ENCODE data around the gene HOXA9.

Gene HOXA9

GRCh38 chr7:27141137-27141922, 24.0 kb downstream of the HOXA9 start:
- DNase-seq (ENCODE audit: low spot score): no peak

- DNase-seq (ENCODE audit: low spot score): no peak
Observed at GRCh38 chr7:27140126-27140857, 25.0 kb downstream of the HOXA9 start.

- no peak for DNase-seq (ENCODE audit: low spot score)
Observed at GRCh38 chr7:27139334-27140125, 25.8 kb downstream of the HOXA9 start.

GRCh38 chr7:27138985-27139333, 26.4 kb downstream of the HOXA9 start:
- DNase-seq (ENCODE audit: low spot score): no peak

- no peak for DNase-seq (ENCODE audit: low spot score)
Observed at GRCh38 chr7:27138472-27138871, 26.9 kb downstream of the HOXA9 start.

GRCh38 chr7:27137640-27138315, 27.6 kb downstream of the HOXA9 start:
- no peak for DNase-seq (ENCODE audit: low spot score)

- no peak for DNase-seq (ENCODE audit: low spot score)
Observed at GRCh38 chr7:27134392-27134791, 30.9 kb downstream of the HOXA9 start.

- no peak for DNase-seq (ENCODE audit: low spot score)
Observed at GRCh38 chr7:27133409-27134231, 31.7 kb downstream of the HOXA9 start.

GRCh38 chr7:27132978-27133377, 32.4 kb downstream of the HOXA9 start:
- DNase-seq (ENCODE audit: low spot score): no peak

GRCh38 chr7:27132214-27132613, 33.1 kb downstream of the HOXA9 start:
- DNase-seq (ENCODE audit: low spot score): no peak

- no peak for DNase-seq (ENCODE audit: low spot score)
Observed at GRCh38 chr7:27131390-27131819, 33.9 kb downstream of the HOXA9 start.

GRCh38 chr7:27130540-27131389, 34.6 kb downstream of the HOXA9 start, which contains the start of gene HOXA4:
TSS of gene HOXA4 (minus strand) at chr7:27130757. CDS start at chr7:27130733, 24 bp downstream.
- DNase-seq (ENCODE audit: low spot score): peak; percentile 69

- no peak for DNase-seq (ENCODE audit: low spot score)
Observed at GRCh38 chr7:27129729-27130539, 35.4 kb downstream of the HOXA9 start.

GRCh38 chr7:27128776-27129728, 36.3 kb downstream of the HOXA9 start:
- DNase-seq (ENCODE audit: low spot score): no peak

GRCh38 chr7:27128034-27128433, 37.3 kb downstream of the HOXA9 start:
- DNase-seq (ENCODE audit: low spot score): no peak

GRCh38 chr7:27126596-27127327, 38.6 kb downstream of the HOXA9 start:
- DNase-seq (ENCODE audit: low spot score): no peak

GRCh38 chr7:27125986-27126394, 39.3 kb downstream of the HOXA9 start:
- no peak for DNase-seq (ENCODE audit: low spot score)

Data from CD4-positive, alpha-beta T cell treated with Interleukin-15 for 4 hours (primary cell).